Nephron progenitor cell (in vitro differentiated cells): ENCODE data around the gene CPO.

Experiments used
- DNase-seq: peaks from one replicate; pipeline ENCODE4 v3.0.0; 2021
- H3K27ac Mint-ChIP-seq: 2 replicates; pipeline ENCODE4 v1.8.0; 2021; ENCODE audit warnings: mild to moderate bottlenecking, moderate library complexity, mixed read lengths
- H3K27me3 Mint-ChIP-seq: 2 replicates; pipeline ENCODE4 v1.8.0; 2021; ENCODE audit warnings: mild to moderate bottlenecking, low read depth, mixed read lengths; ENCODE audit not compliant: poor library complexity
- H3K36me3 Mint-ChIP-seq: 2 replicates; pipeline ENCODE4 v1.8.0; 2021; ENCODE audit warnings: low read depth, mixed read lengths
- H3K4me1 Mint-ChIP-seq: 2 replicates; pipeline ENCODE4 v1.8.0; 2021; ENCODE audit warnings: mixed read lengths
- H3K4me3 Mint-ChIP-seq: 2 replicates; pipeline ENCODE4 v1.8.0; 2021; ENCODE audit warnings: mild to moderate bottlenecking, moderate library complexity, mixed read lengths
- H3K9me3 Mint-ChIP-seq: 2 replicates; pipeline ENCODE4 v1.8.0; 2021; ENCODE audit warnings: mild to moderate bottlenecking, moderate library complexity, mixed read lengths
- TF ChIP-seq, protein P1 (sequence below): fragments of 200-600 bp; sonication (generic); IDR thresholded peaks from 2 replicates; pipeline ENCODE4 v1.5.0; 2021; ENCODE audit warnings: antibody characterized with exemption

Gene CPO

DNA sequence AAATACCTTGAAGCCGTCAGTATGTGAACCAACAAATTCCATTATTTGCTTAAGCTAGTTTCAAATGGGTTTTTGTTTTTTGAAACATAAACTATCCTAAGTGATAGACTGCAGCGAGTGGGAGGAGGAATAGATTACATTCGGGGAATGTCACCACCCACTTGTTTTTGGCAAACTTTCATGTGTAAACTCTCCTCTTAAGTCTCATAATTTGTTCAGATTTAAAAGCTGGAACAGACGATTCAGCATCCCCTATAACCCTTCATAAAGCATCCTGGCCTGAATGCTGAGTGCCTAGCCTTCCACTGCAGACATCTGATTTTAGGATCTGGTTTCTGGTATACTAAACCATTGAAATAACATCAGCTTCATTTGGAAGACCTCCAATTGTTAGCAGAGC lies 51.0 kb downstream of the CPO start:
- H3K9me3 Mint-ChIP-seq, result peaks cover 9% of the 10 kb centered on the region
- H3K4me1 Mint-ChIP-seq, result peaks cover 9% of the 10 kb centered on the region
- H3K4me3 Mint-ChIP-seq, result no peak overlapping the region
- TF ChIP-seq, protein P1, sequence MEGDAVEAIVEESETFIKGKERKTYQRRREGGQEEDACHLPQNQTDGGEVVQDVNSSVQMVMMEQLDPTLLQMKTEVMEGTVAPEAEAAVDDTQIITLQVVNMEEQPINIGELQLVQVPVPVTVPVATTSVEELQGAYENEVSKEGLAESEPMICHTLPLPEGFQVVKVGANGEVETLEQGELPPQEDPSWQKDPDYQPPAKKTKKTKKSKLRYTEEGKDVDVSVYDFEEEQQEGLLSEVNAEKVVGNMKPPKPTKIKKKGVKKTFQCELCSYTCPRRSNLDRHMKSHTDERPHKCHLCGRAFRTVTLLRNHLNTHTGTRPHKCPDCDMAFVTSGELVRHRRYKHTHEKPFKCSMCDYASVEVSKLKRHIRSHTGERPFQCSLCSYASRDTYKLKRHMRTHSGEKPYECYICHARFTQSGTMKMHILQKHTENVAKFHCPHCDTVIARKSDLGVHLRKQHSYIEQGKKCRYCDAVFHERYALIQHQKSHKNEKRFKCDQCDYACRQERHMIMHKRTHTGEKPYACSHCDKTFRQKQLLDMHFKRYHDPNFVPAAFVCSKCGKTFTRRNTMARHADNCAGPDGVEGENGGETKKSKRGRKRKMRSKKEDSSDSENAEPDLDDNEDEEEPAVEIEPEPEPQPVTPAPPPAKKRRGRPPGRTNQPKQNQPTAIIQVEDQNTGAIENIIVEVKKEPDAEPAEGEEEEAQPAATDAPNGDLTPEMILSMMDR, result no peak
- H3K36me3 Mint-ChIP-seq, result no peaks in the 10 kb centered on the region
- DNase-seq, result no peak
- H3K27ac Mint-ChIP-seq, result peak overlapping the region; percentile 27
- H3K27me3 Mint-ChIP-seq, result peaks cover 7% of the 10 kb centered on the region

DNA sequence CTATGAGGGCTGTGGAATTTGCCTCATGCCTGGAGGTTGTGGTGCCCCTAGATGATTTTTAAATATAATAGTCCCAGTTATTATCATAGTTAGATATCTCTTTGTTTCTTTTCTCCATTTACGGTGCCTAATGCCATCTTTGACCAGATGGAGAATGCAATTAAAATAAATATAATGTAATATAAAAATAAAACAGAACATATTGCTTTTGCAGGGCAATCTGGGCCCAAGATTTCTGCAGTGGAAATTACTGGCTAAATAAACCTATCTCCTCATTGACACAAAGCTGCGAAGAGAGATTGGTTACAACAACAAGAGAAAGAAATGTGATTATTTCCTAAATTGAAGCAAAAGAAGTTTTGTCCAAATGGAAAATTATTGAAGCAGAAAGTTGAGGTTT lies 51.8 kb downstream of the CPO start:
- no peak overlapping the region for H3K4me3 Mint-ChIP-seq

DNA sequence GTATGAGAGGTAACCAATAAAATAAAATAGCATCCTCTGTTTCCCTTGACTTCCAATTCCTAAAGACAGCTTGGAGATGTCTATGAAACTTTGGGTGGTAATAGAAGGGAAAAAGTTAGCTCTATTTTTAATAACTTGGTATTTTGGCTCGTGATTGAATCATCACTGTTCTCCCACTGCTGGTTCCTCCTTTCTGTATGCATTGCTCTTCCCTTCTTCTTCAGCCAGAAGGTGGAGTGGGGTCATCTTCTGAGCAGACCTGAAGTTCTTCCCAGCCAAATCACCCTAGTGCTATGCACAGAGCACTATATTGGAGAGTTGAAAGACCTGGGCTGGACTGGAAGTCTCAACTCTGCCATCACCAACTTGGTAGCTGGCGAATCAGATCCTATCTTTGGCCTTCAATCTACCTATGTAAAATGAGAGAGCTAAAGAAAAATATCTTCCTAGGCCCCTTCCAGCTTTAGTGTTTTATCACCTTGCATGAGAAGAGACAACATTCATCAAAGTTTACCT lies 54.1 kb downstream of the CPO start:
- TF ChIP-seq, protein P1, result no peak
- H3K36me3 Mint-ChIP-seq, result peaks cover 4% of the 10 kb centered on the region
- DNase-seq, result no peak
- H3K4me1 Mint-ChIP-seq, result peaks cover 9% of the 10 kb centered on the region
- no peak overlapping the region for H3K4me3 Mint-ChIP-seq
- H3K27me3 Mint-ChIP-seq, result peaks cover 7% of the 10 kb centered on the region
- peaks cover 32% of the 10 kb centered on the region for H3K9me3 Mint-ChIP-seq
- H3K27ac Mint-ChIP-seq, result no peak overlapping the region

More for the DNA sequence above, 51.8 kb downstream of the CPO start:
- DNase-seq, result no peak
- no peaks in the 10 kb centered on the region for H3K36me3 Mint-ChIP-seq
- peaks cover 7% of the 10 kb centered on the region for H3K27me3 Mint-ChIP-seq
- TF ChIP-seq, protein P1, result no peak
- H3K27ac Mint-ChIP-seq, result no peak overlapping the region
- H3K4me1 Mint-ChIP-seq, result peaks cover 9% of the 10 kb centered on the region
- peaks cover 9% of the 10 kb centered on the region for H3K9me3 Mint-ChIP-seq

DNA sequence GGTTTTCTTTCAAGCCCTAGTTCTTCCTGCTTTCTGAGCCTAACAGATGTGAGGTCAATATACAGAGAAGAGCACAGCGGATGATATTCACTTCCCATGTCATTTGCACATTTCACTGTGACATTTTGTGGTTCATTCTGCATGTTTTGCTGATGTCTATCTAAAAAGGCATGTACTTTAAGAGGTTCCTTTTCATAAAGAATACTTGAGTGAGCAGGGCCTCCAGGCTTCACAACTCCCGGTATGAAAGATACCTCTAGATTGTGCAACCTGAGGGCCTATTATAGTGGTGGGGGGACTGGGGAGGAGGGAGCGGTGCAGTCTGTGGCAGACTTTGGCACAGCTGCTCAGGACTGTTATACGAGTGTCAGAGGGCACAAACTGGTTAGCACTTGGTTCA lies 54.6 kb downstream of the CPO start:
- H3K4me3 Mint-ChIP-seq, result no peak overlapping the region
- peaks cover 9% of the 10 kb centered on the region for H3K4me1 Mint-ChIP-seq
- no peak overlapping the region for H3K27ac Mint-ChIP-seq
- no peak for DNase-seq
- TF ChIP-seq, protein P1, result no peak
- peaks cover 32% of the 10 kb centered on the region for H3K9me3 Mint-ChIP-seq
- peaks cover 4% of the 10 kb centered on the region for H3K36me3 Mint-ChIP-seq
- H3K27me3 Mint-ChIP-seq, result peaks cover 7% of the 10 kb centered on the region

DNA sequence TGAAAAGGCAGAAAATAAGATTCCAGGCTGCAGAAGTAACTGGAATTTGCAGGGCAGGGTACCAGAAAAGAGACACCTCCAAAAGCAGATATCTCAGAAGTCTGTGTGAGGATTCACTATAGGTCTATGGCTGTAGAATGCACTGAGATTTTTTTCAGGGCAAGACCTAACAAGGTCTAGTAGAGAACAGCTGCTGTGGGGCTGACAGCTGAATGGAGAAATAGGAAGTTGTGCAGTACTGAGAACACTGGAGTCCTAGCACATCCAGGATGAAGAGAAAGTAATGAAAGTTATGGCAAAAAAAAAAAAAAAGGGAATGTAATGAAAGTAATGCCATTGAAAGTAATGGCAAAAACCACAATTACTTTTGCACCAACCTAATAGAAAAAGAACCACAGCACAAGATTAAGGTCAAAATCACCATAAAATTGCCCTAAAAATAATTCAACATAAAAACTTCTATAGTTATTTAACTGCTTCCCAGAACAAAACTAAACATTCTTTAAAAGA lies 57.3 kb downstream of the CPO start:
- Mint-ChIP-seq H3K4me3 (no peak overlapping the region), H3K27ac (no peak overlapping the region), H3K4me1 (no peaks in the 10 kb centered on the region), H3K9me3 (peaks cover 50% of the 10 kb centered on the region), H3K27me3 (no peaks in the 10 kb centered on the region), H3K36me3 (peaks cover 15% of the 10 kb centered on the region)
- TF ChIP-seq, protein P1, result no peak
- no peak for DNase-seq
